HEK293 (cell line): ENCODE measurements around the gene SMIM43.
"Not testable (repeated sequence)": the region's sequence is repeated elsewhere in the genome, so short reads cannot be mapped to it uniquely, and the experiment has no call there.

Source experiments
- CTCF ChIA-PET: fragments of 350-600 bp; formaldehyde crosslinking; extraction: SDS; loops from one replicate; lab custom pipeline; 2021; ENCODE audit warnings: antibody characterized with exemption; lab: Yijun Ruan, JAX
- POLR2A ChIA-PET: fragments of 300-600 bp; formaldehyde crosslinking; extraction: SDS; loops from one replicate; lab custom pipeline; 2020; ENCODE audit warnings: antibody characterized with exemption, inconsistent platforms; lab: Yijun Ruan, JAX
- H3K27ac ChIP-seq: fragments of 200-500 bp; sonication (Bioruptor generic); 2 replicates; pipeline ENCODE4 v1.5.1; 2014; ENCODE audit warnings: low read depth, low read length, control low read depth, inconsistent platforms; ENCODE audit errors: extremely low read depth
- H3K36me3 ChIP-seq, 2 experiments: fragments of 200-500 bp in 1 of 2; sonication (Bioruptor generic) in 1 of 2; 1 replicate in 1 of 2; 2 replicates in 1 of 2; pipeline ENCODE4 v1.5.1; 2014 to 2017; ENCODE audit warnings: inconsistent platforms in 2 of 2, low read length in 2 of 2; ENCODE audit not compliant: control insufficient read depth in 2 of 2, insufficient read depth in 1 of 2
- H3K4me1 ChIP-seq: fragments of 200-500 bp; sonication (Bioruptor generic); 2 replicates; pipeline ENCODE4 v1.5.1; 2014; ENCODE audit warnings: mild to moderate bottlenecking, low read length, inconsistent platforms; ENCODE audit not compliant: control insufficient read depth, insufficient read depth
- H3K4me3 ChIP-seq: 2 replicates; pipeline ENCODE4 v1.5.1; 2011; ENCODE audit warnings: low read depth, mild to moderate bottlenecking, control low read depth, low read length, moderate library complexity
- H3K9me3 ChIP-seq: fragments of 200-500 bp; sonication (Bioruptor generic); 2 replicates; pipeline ENCODE4 v1.5.1; 2014; ENCODE audit warnings: low read depth, low read length, inconsistent platforms; ENCODE audit not compliant: control insufficient read depth, insufficient read depth
- BCL11A ChIP-seq: fragments of 450-650 bp; formaldehyde crosslinking; IDR thresholded peaks from 2 replicates; pipeline ENCODE4 v1.5.1; 2016; ENCODE audit warnings: low read depth, missing biosample characterization, missing genetic modification characterization
- HOXD13 ChIP-seq: sonication (generic); formaldehyde crosslinking; IDR thresholded peaks from 2 replicates; pipeline ENCODE4 v1.8.0; 2022; ENCODE audit warnings: missing genetic modification reagents, borderline replicate concordance
- KLF10 ChIP-seq: fragments of 450-650 bp; IDR thresholded peaks from 2 replicates; pipeline ENCODE4 v1.5.1; 2018; ENCODE audit warnings: missing biosample characterization, mild to moderate bottlenecking, missing genetic modification characterization
- OVOL3 ChIP-seq: fragments of 450-650 bp; formaldehyde crosslinking; IDR thresholded peaks from 2 replicates; pipeline ENCODE4 v1.5.1; 2016; ENCODE audit warnings: missing biosample characterization, missing genetic modification characterization
- REST ChIP-seq: fragments of 450-650 bp; formaldehyde crosslinking; IDR thresholded peaks from 2 replicates; pipeline ENCODE4 v1.5.1; 2016; ENCODE audit warnings: missing biosample characterization, missing genetic modification characterization
- TSHZ1 ChIP-seq: fragments of 450-650 bp; formaldehyde crosslinking; IDR thresholded peaks from 2 replicates; pipeline ENCODE4 v1.5.1; 2016; ENCODE audit warnings: missing biosample characterization, missing genetic modification characterization, borderline replicate concordance
- ZBTB26 ChIP-seq: fragments of 450-650 bp; formaldehyde crosslinking; optimal IDR thresholded peaks from 2 replicates; pipeline ENCODE3; 2016; ENCODE audit warnings: missing biosample characterization, mild to moderate bottlenecking, missing genetic modification characterization
- ZBTB44 ChIP-seq: fragments of 450-650 bp; IDR thresholded peaks from 2 replicates; pipeline ENCODE4 v1.5.1; 2018; ENCODE audit warnings: missing biosample characterization, mild to moderate bottlenecking, missing genetic modification characterization
- ZFP3 ChIP-seq: fragments of 450-650 bp; formaldehyde crosslinking; IDR thresholded peaks from 2 replicates; pipeline ENCODE4 v1.5.1; 2016; ENCODE audit warnings: low read depth, missing biosample characterization, missing genetic modification characterization
- ZNF146 ChIP-seq: fragments of 450-650 bp; formaldehyde crosslinking; IDR thresholded peaks from 2 replicates; pipeline ENCODE4 v1.5.1; 2016; ENCODE audit warnings: missing biosample characterization, missing genetic modification characterization
- ZNF157 ChIP-seq: fragments of 450-650 bp; formaldehyde crosslinking; IDR thresholded peaks from 2 replicates; pipeline ENCODE4 v1.5.1; 2016; ENCODE audit warnings: missing biosample characterization, missing genetic modification characterization
- ZNF175 ChIP-seq: fragments of 450-650 bp; formaldehyde crosslinking; IDR thresholded peaks from 2 replicates; pipeline ENCODE4 v1.5.1; 2016; ENCODE audit warnings: missing biosample characterization, missing genetic modification characterization
- ZNF202 ChIP-seq: fragments of 450-650 bp; formaldehyde crosslinking; IDR thresholded peaks from 2 replicates; pipeline ENCODE4 v1.5.1; 2016; ENCODE audit warnings: missing biosample characterization, missing genetic modification characterization, borderline replicate concordance
- ZNF223 ChIP-seq: fragments of 450-650 bp; formaldehyde crosslinking; IDR thresholded peaks from 2 replicates; pipeline ENCODE4 v1.5.1; 2016; ENCODE audit warnings: missing biosample characterization, missing genetic modification characterization
- ZNF350 ChIP-seq: fragments of 450-650 bp; formaldehyde crosslinking; IDR thresholded peaks from 2 replicates; pipeline ENCODE4 v1.5.0; 2017; ENCODE audit warnings: missing biosample characterization, mild to moderate bottlenecking, missing genetic modification characterization
- ZNF366 ChIP-seq: fragments of 450-650 bp; formaldehyde crosslinking; conservative IDR thresholded peaks from 2 replicates; pipeline ENCODE4 v1.5.1; 2016; ENCODE audit warnings: missing biosample characterization, missing genetic modification characterization
- ZNF394 ChIP-seq: fragments of 450-650 bp; formaldehyde crosslinking; IDR thresholded peaks from 2 replicates; pipeline ENCODE4 v1.5.1; 2016; ENCODE audit warnings: missing biosample characterization, missing genetic modification characterization, mild to moderate bottlenecking, moderate library complexity, borderline replicate concordance
- ZNF433 ChIP-seq: fragments of 450-650 bp; formaldehyde crosslinking; IDR thresholded peaks from 2 replicates; pipeline ENCODE4 v1.5.1; 2016; ENCODE audit warnings: missing biosample characterization, missing genetic modification characterization, low read depth
- ZNF548 ChIP-seq: fragments of 450-650 bp; formaldehyde crosslinking; IDR thresholded peaks from 2 replicates; pipeline ENCODE4 v1.5.1; 2016; ENCODE audit warnings: missing biosample characterization, missing genetic modification characterization
- ZNF580 ChIP-seq: fragments of 450-650 bp; formaldehyde crosslinking; IDR thresholded peaks from 2 replicates; pipeline ENCODE4 v1.5.1; 2016; ENCODE audit warnings: missing biosample characterization, missing genetic modification characterization
- ZSCAN18 ChIP-seq: fragments of 450-650 bp; formaldehyde crosslinking; IDR thresholded peaks from 2 replicates; pipeline ENCODE4 v1.5.1; 2016; ENCODE audit warnings: missing biosample characterization, missing genetic modification characterization

The SMIM43 gene

GRCh38 chr4:121733942-121734341 is 31.0 kb downstream of the SMIM43 start (continued):
- TF ChIP-seq TSHZ1 (tag by site-specific recombination), result no peak
- TF ChIP-seq ZNF548, result no peak
- no peak for TF ChIP-seq ZNF223 (tag by site-specific recombination)
- TF ChIP-seq ZNF433 (tag by site-specific recombination), result no peak
- TF ChIP-seq OVOL3 (tag by site-specific recombination), result no peak
- TF ChIP-seq ZNF394 (tag by site-specific recombination), result no peak
- no peak for TF ChIP-seq ZNF350
- TF ChIP-seq BCL11A (tag by site-specific recombination), result no peak
- no peak for TF ChIP-seq ZBTB26
- no peak for TF ChIP-seq ZNF366
- TF ChIP-seq ZNF175 (tag by site-specific recombination), result no peak
- no peak for TF ChIP-seq HOXD13
- TF ChIP-seq REST (tag by site-specific recombination), result no peak
- no peak for TF ChIP-seq ZNF157 (tag by site-specific recombination)

- POLR2A ChIA-PET, H3K4me3 ChIP-seq, H3K9me3 ChIP-seq, H3K27ac ChIP-seq, H3K4me1 ChIP-seq, CTCF ChIA-PET, H3K36me3 ChIP-seq: not testable (repeated sequence)
- peak; percentile 90 for TF ChIP-seq ZNF146 (tag by site-specific recombination)
- TF ChIP-seq ZNF580, result 0 out of 2 replicates have a peak, but pooled peaks have one; percentile 40
Observed at GRCh38 chr4:121729753-121730152, 35.2 kb downstream of the SMIM43 start.

GRCh38 chr4:121728798-121729226 is 36.2 kb downstream of the SMIM43 start:
- ChIA-PET POLR2A (no interaction called here), CTCF (interaction anchor here (1.0 kb wide), 1 partner anchor 31 kb away, joined by 3 read pairs; no protein-coding TSS in a partner anchor)
- no peak overlapping the region for H3K27ac ChIP-seq
- no peaks in the 10 kb centered on the region for H3K9me3 ChIP-seq
- H3K36me3 ChIP-seq, result no peaks in the 10 kb centered on the region
- H3K4me3 ChIP-seq, result no peak overlapping the region
- TF ChIP-seq KLF10 (tag by site-specific recombination), result no peak
- no peak for TF ChIP-seq ZNF202 (tag by site-specific recombination)
- TF ChIP-seq ZFP3 (tag by site-specific recombination), result peak; percentile 62; the same call in 1 of the 2 replicates
- TF ChIP-seq ZBTB44 (tag by site-specific recombination), result peak; percentile 61; the same call in 1 of the 2 replicates
- TF ChIP-seq ZSCAN18 (tag by site-specific recombination), result no peak
- TF ChIP-seq, all 188 proteins: peak for 2
- H3K4me1 ChIP-seq, result no peaks in the 10 kb centered on the region
